ENCODE measurements around the gene C6orf47. TPM values are rescaled to one million over a fixed set of nuclear protein-coding genes. Genes with fewer than 3 reads are reported as not detected.

Gene C6orf47
- total and polyA plus RNA-seq, 7 donors = 13.5 to 36.0 (median 19.4) TPM

DNA sequence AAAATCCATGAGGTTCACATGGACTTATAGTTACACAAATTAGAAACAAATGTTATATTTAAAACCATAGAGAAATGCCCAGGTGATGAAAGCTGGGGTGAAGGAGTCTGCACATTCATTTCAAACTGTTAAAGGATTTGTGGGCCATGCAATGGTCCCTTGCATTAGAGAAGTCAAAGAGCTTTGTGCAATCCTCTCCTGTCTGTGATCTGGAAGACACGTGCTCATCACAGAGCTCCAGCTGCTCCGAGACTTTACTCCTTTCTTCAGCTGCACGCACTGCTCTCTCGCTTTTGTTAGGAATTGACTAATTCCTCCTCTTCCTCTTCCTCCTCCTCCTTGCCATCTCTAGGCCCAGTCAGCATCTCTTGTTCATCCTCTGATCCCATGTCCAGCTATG, 49.6 kb downstream of the C6orf47 start:
- intact Hi-C loops (cut with DNase I) = no loop called here
- no peak overlapping the region for H3K27ac ChIP-seq
- no peak for DNase-seq
- no peak overlapping the region for H3K4me3 ChIP-seq
- H3K36me3 ChIP-seq (ENCODE audit: insufficient read depth in 1 of 2, low read depth in 1 of 2) = no peaks in the 10 kb centered on the region
- ATAC-seq = no peak
- H3K27me3 ChIP-seq (ENCODE audit: insufficient read depth in 3 of 3, low read length in 2 of 3) = no peaks in the 10 kb centered on the region
- TF ChIP-seq CTCF (IDR thresholded peaks at IDR 0.05) = no peak
- no peaks in the 10 kb centered on the region for H3K9me3 ChIP-seq
- no peaks in the 10 kb centered on the region for H3K4me1 ChIP-seq
- 67 to 72% (median 71%) methylated on average over 4 of the region's 4 CpGs for WGBS, 3 donors

- intact Hi-C loops (cut with DNase I) = no loop called here
Measured at GRCh38 chr6:31609519-31610406, 50.8 kb downstream of the C6orf47 start.

More at GRCh38 chr6:31609519-31610406, 50.8 kb downstream of the C6orf47 start:
- DNase-seq (no peak), ATAC-seq (no peak)
- no peaks in the 10 kb centered on the region for H3K4me1 ChIP-seq
- no peak for TF ChIP-seq CTCF (IDR thresholded peaks at IDR 0.05)
- WGBS, 3 donors = 73 to 76% (median 74%) methylated on average over 8 of the region's 8 CpGs
- H3K36me3 ChIP-seq (ENCODE audit: insufficient read depth in 1 of 2, low read depth in 1 of 2) = no peaks in the 10 kb centered on the region
- H3K27ac ChIP-seq = no peak overlapping the region
- no peaks in the 10 kb centered on the region for H3K27me3 ChIP-seq (ENCODE audit: insufficient read depth in 3 of 3, low read length in 2 of 3)
- no peaks in the 10 kb centered on the region for H3K9me3 ChIP-seq
- H3K4me3 ChIP-seq = no peak overlapping the region

Other genes with a start within 250 kb of the C6orf47 start
Only the 30 nearest of the 37 such genes appear.
- not detected for gene MCCD1, start 131.8 kb downstream of the C6orf47 start, total RNA-seq
- gene MCCD1, start 131.8 kb downstream of the C6orf47 start, polyA plus RNA-seq = not detected
- 100 to 1,000 TPM; 141 to 186 (median 165) TPM for gene DDX39B, start 118.8 kb downstream of the C6orf47 start, total RNA-seq
- gene DDX39B, start 118.8 kb downstream of the C6orf47 start, polyA plus RNA-seq = 100 to 1,000 TPM; 128 to 174 (median 134) TPM
- 1 to 10 TPM in 2 of 4 donors, under 1 TPM in 2; 0.66 to 2.8 (median 0.94) TPM for gene ATP6V1G2, start 114.2 kb downstream of the C6orf47 start, total RNA-seq
- 1 to 10 TPM in 2 of 3 donors, under 1 TPM in 1; 0.95 to 4.7 (median 1.7) TPM for gene ATP6V1G2, start 114.2 kb downstream of the C6orf47 start, polyA plus RNA-seq
- gene NFKBIL1, start 113.2 kb downstream of the C6orf47 start, total RNA-seq = 10 to 100 TPM; 13.7 to 19.1 (median 15.4) TPM
- gene NFKBIL1, start 113.2 kb downstream of the C6orf47 start, polyA plus RNA-seq = 10 to 100 TPM; 20.8 to 29.3 (median 21.6) TPM
- not detected for gene LTA, start 88.5 kb downstream of the C6orf47 start, total RNA-seq
- gene LTA, start 88.5 kb downstream of the C6orf47 start, polyA plus RNA-seq = under 1 TPM in 2 of 3 donors, not detected in 1; 0.05 to 0.10 TPM
- gene TNF, start 85.2 kb downstream of the C6orf47 start, total RNA-seq = under 1 TPM in 3 of 4 donors, not detected in 1; 0.34 to 0.81 (median 0.61) TPM
- gene TNF, start 85.2 kb downstream of the C6orf47 start, polyA plus RNA-seq = under 1 TPM in 2 of 3 donors, not detected in 1; 0.09 TPM
- gene LTB, start 78.4 kb downstream of the C6orf47 start, total RNA-seq = under 1 TPM; 0.69 to 0.79 (median 0.74) TPM
- gene LTB, start 78.4 kb downstream of the C6orf47 start, polyA plus RNA-seq = 1 to 10 TPM in 1 of 3 donors, under 1 TPM in 2; 0.08 to 1.0 (median 0.17) TPM
- 1 to 10 TPM; 1.8 to 5.6 (median 3.1) TPM for gene LST1, start 74.5 kb downstream of the C6orf47 start, total RNA-seq
- 1 to 10 TPM; 1.2 to 1.8 (median 1.7) TPM for gene LST1, start 74.5 kb downstream of the C6orf47 start, polyA plus RNA-seq
- not detected for gene NCR3, start 67.8 kb downstream of the C6orf47 start, total RNA-seq
- gene NCR3, start 67.8 kb downstream of the C6orf47 start, polyA plus RNA-seq = under 1 TPM in 2 of 3 donors, not detected in 1; 0.08 to 0.20 TPM
- 1 to 10 TPM; 2.6 to 9.5 (median 4.6) TPM for gene AIF1, start 45.5 kb downstream of the C6orf47 start, total RNA-seq
- gene AIF1, start 45.5 kb downstream of the C6orf47 start, polyA plus RNA-seq = 10 to 100 TPM in 1 of 3 donors, 1 to 10 TPM in 2; 4.9 to 11.3 (median 5.7) TPM
- gene PRRC2A, start 40.1 kb downstream of the C6orf47 start, total RNA-seq = 100 to 1,000 TPM in 1 of 4 donors, 10 to 100 TPM in 3; 80.1 to 116 (median 81.7) TPM
- gene PRRC2A, start 40.1 kb downstream of the C6orf47 start, polyA plus RNA-seq = 100 to 1,000 TPM in 1 of 3 donors, 10 to 100 TPM in 2; 60.2 to 119 (median 65.3) TPM
- 100 to 1,000 TPM; 317 to 370 (median 341) TPM for gene BAG6, start 8.1 kb downstream of the C6orf47 start, total RNA-seq
- 100 to 1,000 TPM; 294 to 419 (median 302) TPM for gene BAG6, start 8.1 kb downstream of the C6orf47 start, polyA plus RNA-seq
- gene APOM, start 4.9 kb downstream of the C6orf47 start, total RNA-seq = 1 to 10 TPM; 1.9 to 3.0 (median 2.3) TPM
- gene APOM, start 4.9 kb downstream of the C6orf47 start, polyA plus RNA-seq = 1 to 10 TPM; 1.8 to 3.5 (median 2.0) TPM
- 10 to 100 TPM; 13.6 to 22.6 (median 15.3) TPM for gene GPANK1, start 4.2 kb upstream of the C6orf47 start, total RNA-seq
- 10 to 100 TPM; 23.5 to 49.7 (median 24.2) TPM for gene GPANK1, start 4.2 kb upstream of the C6orf47 start, polyA plus RNA-seq
- 100 to 1,000 TPM; 102 to 129 (median 103) TPM for gene CSNK2B, start 5.3 kb upstream of the C6orf47 start, total RNA-seq
- 100 to 1,000 TPM; 151 to 208 (median 160) TPM for gene CSNK2B, start 5.3 kb upstream of the C6orf47 start, polyA plus RNA-seq
- 1 to 10 TPM; 1.7 to 8.4 (median 3.0) TPM for gene LY6G5B, start 9.2 kb upstream of the C6orf47 start, total RNA-seq
- 1 to 10 TPM; 2.5 to 2.9 (median 2.9) TPM for gene LY6G5B, start 9.2 kb upstream of the C6orf47 start, polyA plus RNA-seq
- gene LY6G5C, start 20.3 kb upstream of the C6orf47 start, total RNA-seq = 1 to 10 TPM in 3 of 4 donors, under 1 TPM in 1; 0.75 to 3.2 (median 2.3) TPM
- gene LY6G5C, start 20.3 kb upstream of the C6orf47 start, polyA plus RNA-seq = 1 to 10 TPM; 1.4 to 2.3 (median 1.9) TPM
- 10 to 100 TPM; 26.6 to 36.5 (median 30.5) TPM for gene ABHD16A, start 42.5 kb upstream of the C6orf47 start, total RNA-seq
- gene ABHD16A, start 42.5 kb upstream of the C6orf47 start, polyA plus RNA-seq = 10 to 100 TPM; 34.4 to 56.6 (median 50.0) TPM
- not detected for gene LY6G6F, start 46.1 kb upstream of the C6orf47 start, total RNA-seq
- gene LY6G6F, start 46.1 kb upstream of the C6orf47 start, polyA plus RNA-seq = under 1 TPM in 1 of 3 donors, not detected in 2; 0.05 TPM
- gene LY6G6D, start 54.6 kb upstream of the C6orf47 start, total RNA-seq = not detected
- not detected for gene LY6G6D, start 54.6 kb upstream of the C6orf47 start, polyA plus RNA-seq
- gene LY6G6C, start 61.0 kb upstream of the C6orf47 start, total RNA-seq = not detected
- gene LY6G6C, start 61.0 kb upstream of the C6orf47 start, polyA plus RNA-seq = not detected
- gene MPIG6B, start 62.6 kb upstream of the C6orf47 start, total RNA-seq = under 1 TPM; 0.10 to 0.37 (median 0.22) TPM
- under 1 TPM in 1 of 3 donors, not detected in 2; 0.04 TPM for gene MPIG6B, start 62.6 kb upstream of the C6orf47 start, polyA plus RNA-seq
- gene DDAH2, start 68.5 kb upstream of the C6orf47 start, total RNA-seq = 10 to 100 TPM in 2 of 4 donors, 1 to 10 TPM in 2; 8.4 to 16.2 (median 10.2) TPM
- 10 to 100 TPM in 2 of 3 donors, 1 to 10 TPM in 1; 6.3 to 13.8 (median 11.3) TPM for gene DDAH2, start 68.5 kb upstream of the C6orf47 start, polyA plus RNA-seq
- gene CLIC1, start 75.8 kb upstream of the C6orf47 start, total RNA-seq = 10 to 100 TPM; 29.1 to 51.2 (median 41.9) TPM
- gene CLIC1, start 75.8 kb upstream of the C6orf47 start, polyA plus RNA-seq = 10 to 100 TPM; 20.6 to 85.9 (median 35.1) TPM
- 1 to 10 TPM; 1.7 to 3.0 (median 1.8) TPM for gene MSH5, start 79.2 kb upstream of the C6orf47 start, total RNA-seq
- gene MSH5, start 79.2 kb upstream of the C6orf47 start, polyA plus RNA-seq = 1 to 10 TPM; 1.4 to 2.7 (median 1.7) TPM
- under 1 TPM in 1 of 4 donors, not detected in 3; 0.59 TPM for gene SAPCD1, start 101.9 kb upstream of the C6orf47 start, total RNA-seq
- gene SAPCD1, start 101.9 kb upstream of the C6orf47 start, polyA plus RNA-seq = under 1 TPM; 0.13 to 0.78 (median 0.23) TPM
- 1 to 10 TPM; 5.2 to 8.0 (median 7.5) TPM for gene VWA7, start 116.5 kb upstream of the C6orf47 start, total RNA-seq
- 1 to 10 TPM in 2 of 3 donors, under 1 TPM in 1; 0.76 to 3.5 (median 1.8) TPM for gene VWA7, start 116.5 kb upstream of the C6orf47 start, polyA plus RNA-seq
- 100 to 1,000 TPM in 1 of 4 donors, 10 to 100 TPM in 3; 53.2 to 108 (median 76.1) TPM for gene VARS1, start 135.0 kb upstream of the C6orf47 start, total RNA-seq
- gene VARS1, start 135.0 kb upstream of the C6orf47 start, polyA plus RNA-seq = 10 to 100 TPM; 43.9 to 70.4 (median 57.4) TPM
- gene LSM2, start 146.2 kb upstream of the C6orf47 start, total RNA-seq = 10 to 100 TPM; 19.5 to 42.9 (median 28.7) TPM
- gene LSM2, start 146.2 kb upstream of the C6orf47 start, polyA plus RNA-seq = 10 to 100 TPM; 35.3 to 92.1 (median 44.2) TPM
- 1 to 10 TPM; 2.5 to 6.2 (median 4.4) TPM for gene HSPA1L, start 154.5 kb upstream of the C6orf47 start, total RNA-seq
- gene HSPA1L, start 154.5 kb upstream of the C6orf47 start, polyA plus RNA-seq = 10 to 100 TPM in 1 of 3 donors, 1 to 10 TPM in 1, under 1 TPM in 1; 0.86 to 23.1 (median 3.3) TPM